ENCODE data around the gene ACAA2. TPM values are rescaled to one million over a fixed set of nuclear protein-coding genes. Genes with fewer than 3 reads are reported as not detected.

ACAA2 gene
- total RNA-seq, 1 experiment from 2014 or later: 6.5 TPM

DNA sequence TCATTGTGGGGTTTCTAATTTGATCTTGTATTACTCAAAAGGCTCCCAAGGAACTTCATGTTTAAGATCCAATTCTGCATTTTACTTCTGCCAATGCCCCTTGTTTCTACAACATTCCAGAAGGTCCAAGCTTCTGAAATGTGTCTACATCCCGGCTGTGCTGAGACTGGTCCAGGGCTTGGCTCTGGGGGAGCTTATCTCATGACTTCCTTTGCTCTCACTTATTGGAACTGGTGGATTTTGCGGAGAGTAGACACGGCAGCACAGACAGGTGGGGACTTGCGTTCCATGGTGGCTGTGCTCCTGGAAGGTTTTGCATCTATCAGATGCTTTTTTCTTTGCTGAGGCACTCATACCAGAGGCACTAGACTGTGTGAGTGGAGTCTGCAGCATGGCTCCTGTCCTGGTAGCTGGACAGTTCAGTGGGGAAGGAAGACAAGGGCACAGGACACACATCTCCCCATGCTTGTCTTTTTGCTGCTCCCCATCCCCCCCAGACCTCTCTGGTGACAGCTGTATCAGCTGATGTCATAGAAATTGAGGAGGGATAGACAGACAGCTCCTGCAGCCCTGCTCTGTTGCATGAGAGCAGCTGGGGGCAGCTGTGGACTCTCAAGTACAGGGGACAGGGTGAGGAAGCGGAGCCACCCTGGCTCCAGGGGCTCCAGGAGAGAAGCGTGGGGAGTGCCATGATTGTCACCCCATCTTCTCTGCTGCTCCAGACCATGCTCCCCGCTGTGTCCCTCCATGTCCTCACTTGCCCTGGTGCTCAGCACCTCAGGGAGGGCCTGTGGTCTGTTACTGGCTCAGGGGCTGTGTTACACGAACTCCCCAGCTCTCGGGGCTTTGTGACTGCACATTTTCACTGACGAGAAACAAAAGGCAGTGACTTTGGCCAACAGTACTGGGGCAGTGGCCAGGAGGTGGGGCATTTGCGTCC is 46.0 kb downstream of the ACAA2 start:
- ATAC-seq: no peak
- H3K36me3 ChIP-seq (ENCODE audit: low read depth, low read length): no peaks in the 10 kb centered on the region
- no peaks in the 10 kb centered on the region for H3K9me3 ChIP-seq (ENCODE audit: low read length)
- no peaks in the 10 kb centered on the region for H3F3A ChIP-seq (ENCODE audit: low read length, unreplicated experiment)
- H3K9me2 ChIP-seq (replicated peaks; ENCODE audit: low read length): no peaks in the 10 kb centered on the region
- BruUV-seq (replicated peaks): no TSS peak
- intact Hi-C loops (cut with micrococcal nuclease): loop anchor here (1.0 to 5.0 kb wide), 2 partner anchors 208 to 255 kb away; no protein-coding TSS in a partner anchor
- H3K27me3 ChIP-seq (ENCODE audit: low read length): no peaks in the 10 kb centered on the region
- no peak overlapping the region for H3K4me3 ChIP-seq (ENCODE audit: low read length)
- no peak for DNase-seq
- POLR2A ChIA-PET (ENCODE audit: unreplicated experiment): no interaction called here
- H3K4me1 ChIP-seq (ENCODE audit: insufficient read depth, low read length): no peaks in the 10 kb centered on the region
- TF ChIP-seq EZH2 (IDR thresholded peaks at IDR 0.05; ENCODE audit: low read length, unreplicated experiment) (no peak), EZH2phosphoT487 (IDR thresholded peaks at IDR 0.05; ENCODE audit: borderline replicate concordance, low read length) (no peak)
- TF ChIP-seq, protein P1, sequence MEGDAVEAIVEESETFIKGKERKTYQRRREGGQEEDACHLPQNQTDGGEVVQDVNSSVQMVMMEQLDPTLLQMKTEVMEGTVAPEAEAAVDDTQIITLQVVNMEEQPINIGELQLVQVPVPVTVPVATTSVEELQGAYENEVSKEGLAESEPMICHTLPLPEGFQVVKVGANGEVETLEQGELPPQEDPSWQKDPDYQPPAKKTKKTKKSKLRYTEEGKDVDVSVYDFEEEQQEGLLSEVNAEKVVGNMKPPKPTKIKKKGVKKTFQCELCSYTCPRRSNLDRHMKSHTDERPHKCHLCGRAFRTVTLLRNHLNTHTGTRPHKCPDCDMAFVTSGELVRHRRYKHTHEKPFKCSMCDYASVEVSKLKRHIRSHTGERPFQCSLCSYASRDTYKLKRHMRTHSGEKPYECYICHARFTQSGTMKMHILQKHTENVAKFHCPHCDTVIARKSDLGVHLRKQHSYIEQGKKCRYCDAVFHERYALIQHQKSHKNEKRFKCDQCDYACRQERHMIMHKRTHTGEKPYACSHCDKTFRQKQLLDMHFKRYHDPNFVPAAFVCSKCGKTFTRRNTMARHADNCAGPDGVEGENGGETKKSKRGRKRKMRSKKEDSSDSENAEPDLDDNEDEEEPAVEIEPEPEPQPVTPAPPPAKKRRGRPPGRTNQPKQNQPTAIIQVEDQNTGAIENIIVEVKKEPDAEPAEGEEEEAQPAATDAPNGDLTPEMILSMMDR (conservative IDR thresholded peaks at IDR 0.05; ENCODE audit: low read depth, low read length): no peak
- H3K27ac ChIP-seq (ENCODE audit: low read length): no peak overlapping the region
- H2AFZ ChIP-seq (ENCODE audit: low read length): no peak overlapping the region
- H4K20me1 ChIP-seq (ENCODE audit: low read length): no peaks in the 10 kb centered on the region
- CTCF ChIA-PET: interaction anchor here (0.6 kb wide), 1 partner anchor 31 kb away, joined by 3 read pairs; no protein-coding TSS in a partner anchor
- no peak overlapping the region for H3K4me2 ChIP-seq (ENCODE audit: low read length)
- no peak overlapping the region for H3K9ac ChIP-seq (ENCODE audit: low read length)
- H3K79me2 ChIP-seq (ENCODE audit: low read length): no peaks in the 10 kb centered on the region

DNA sequence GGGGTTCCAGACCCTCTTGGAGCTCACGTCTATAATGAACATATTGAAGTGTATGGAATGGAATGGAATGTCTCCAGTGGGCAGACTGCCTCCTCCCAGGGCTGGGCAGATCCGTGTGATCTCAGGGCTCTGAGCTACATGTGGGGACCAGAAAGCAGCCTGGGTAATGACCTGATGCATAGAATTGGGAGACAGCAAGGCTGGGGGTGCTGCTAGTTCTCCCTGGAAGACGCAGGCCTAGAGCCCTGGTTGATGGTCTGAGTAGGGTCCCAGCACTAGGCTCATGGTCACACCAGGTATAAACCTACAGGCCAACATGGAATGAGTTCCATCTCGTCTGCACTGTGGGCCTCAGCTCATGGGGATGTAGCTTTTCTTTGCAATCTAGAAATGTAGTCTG is 46.7 kb downstream of the ACAA2 start:
- ATAC-seq: no peak
- Histone ChIP-seq H3K27me3 (ENCODE audit: low read length) (no peaks in the 10 kb centered on the region), H4K20me1 (ENCODE audit: low read length) (no peaks in the 10 kb centered on the region), H2AFZ (ENCODE audit: low read length) (no peak overlapping the region), H3K4me3 (ENCODE audit: low read length) (no peak overlapping the region), H3F3A (ENCODE audit: low read length, unreplicated experiment) (no peaks in the 10 kb centered on the region), H3K4me1 (ENCODE audit: insufficient read depth, low read length) (no peaks in the 10 kb centered on the region), H3K79me2 (ENCODE audit: low read length) (no peaks in the 10 kb centered on the region), H3K36me3 (ENCODE audit: low read depth, low read length) (no peaks in the 10 kb centered on the region), H3K27ac (ENCODE audit: low read length) (no peak overlapping the region), H3K9me3 (ENCODE audit: low read length) (no peaks in the 10 kb centered on the region), H3K9ac (ENCODE audit: low read length) (no peak overlapping the region), H3K4me2 (ENCODE audit: low read length) (no peak overlapping the region), H3K9me2 (replicated peaks; ENCODE audit: low read length) (no peaks in the 10 kb centered on the region)
- ChIA-PET POLR2A (ENCODE audit: unreplicated experiment) (interaction anchor here (0.6 kb wide), 1 partner anchor 86 kb away, joined by 4 read pairs; no protein-coding TSS in a partner anchor), CTCF (no interaction called here)
- intact Hi-C loops (cut with micrococcal nuclease): loop anchor here (5.0 kb wide), 1 partner anchor 254 kb away; no protein-coding TSS in a partner anchor
- TF ChIP-seq EZH2phosphoT487 (IDR thresholded peaks at IDR 0.05; ENCODE audit: borderline replicate concordance, low read length) (no peak), EZH2 (IDR thresholded peaks at IDR 0.05; ENCODE audit: low read length, unreplicated experiment) (no peak)
- TF ChIP-seq, protein P1 (conservative IDR thresholded peaks at IDR 0.05; ENCODE audit: low read depth, low read length): no peak
- no peak for DNase-seq
- no TSS peak for BruUV-seq (replicated peaks)

DNA sequence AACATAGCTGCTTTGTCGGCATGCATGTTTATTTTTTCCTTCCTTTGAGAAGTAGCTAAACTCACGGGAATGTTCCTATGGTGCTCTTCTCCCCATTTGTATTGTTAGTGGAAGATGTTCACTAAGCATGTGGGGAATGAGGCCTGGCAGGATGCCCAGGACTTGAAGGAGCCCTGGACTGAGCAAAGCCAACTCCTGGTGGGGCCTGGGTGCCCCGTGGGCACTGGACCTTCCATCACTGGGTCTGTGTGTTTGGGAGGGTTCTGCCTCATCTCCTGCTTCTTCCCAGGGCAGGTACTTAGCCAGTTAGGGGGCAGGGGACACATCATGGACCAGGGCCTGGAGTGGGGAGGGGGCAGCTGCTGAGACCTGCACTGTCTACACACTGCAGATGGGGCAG is 49.3 kb downstream of the ACAA2 start:
- ChIA-PET POLR2A (ENCODE audit: unreplicated experiment) (no interaction called here), CTCF (no interaction called here)
- H3K79me2 ChIP-seq (ENCODE audit: low read length): no peaks in the 10 kb centered on the region
- H3K4me2 ChIP-seq (ENCODE audit: low read length): no peak overlapping the region
- no peaks in the 10 kb centered on the region for H3K4me1 ChIP-seq (ENCODE audit: insufficient read depth, low read length)
- H2AFZ ChIP-seq (ENCODE audit: low read length): no peak overlapping the region
- no peaks in the 10 kb centered on the region for H3F3A ChIP-seq (ENCODE audit: low read length, unreplicated experiment)
- H3K4me3 ChIP-seq (ENCODE audit: low read length): no peak overlapping the region
- TF ChIP-seq, protein P1 (conservative IDR thresholded peaks at IDR 0.05; ENCODE audit: low read depth, low read length): no peak
- TF ChIP-seq EZH2phosphoT487 (IDR thresholded peaks at IDR 0.05; ENCODE audit: borderline replicate concordance, low read length) (no peak), EZH2 (IDR thresholded peaks at IDR 0.05; ENCODE audit: low read length, unreplicated experiment) (no peak)
- H3K27ac ChIP-seq (ENCODE audit: low read length): no peak overlapping the region
- no peak overlapping the region for H3K9ac ChIP-seq (ENCODE audit: low read length)
- H3K9me3 ChIP-seq (ENCODE audit: low read length): no peaks in the 10 kb centered on the region
- H3K9me2 ChIP-seq (replicated peaks; ENCODE audit: low read length): no peaks in the 10 kb centered on the region
- H4K20me1 ChIP-seq (ENCODE audit: low read length): no peaks in the 10 kb centered on the region
- BruUV-seq (replicated peaks): no TSS peak
- no peak for DNase-seq
- no peak for ATAC-seq
- intact Hi-C loops (cut with micrococcal nuclease): no loop called here
- H3K36me3 ChIP-seq (ENCODE audit: low read depth, low read length): no peaks in the 10 kb centered on the region
- no peaks in the 10 kb centered on the region for H3K27me3 ChIP-seq (ENCODE audit: low read length)
